KMS-11 (cell line): ENCODE results near the gene TXNRD1.

Source experiments
- H2AFZ ChIP-seq: fragments of 200-600 bp; sonication (generic); 2 replicates; pipeline ENCODE4 v1.6.1; 2016; ENCODE audit warnings: antibody characterized with exemption, mixed run types, low read depth
- H3K27ac ChIP-seq: fragments of 200-600 bp; sonication (generic); 2 replicates; pipeline ENCODE4 v1.6.1; 2016; ENCODE audit warnings: mild to moderate bottlenecking, mixed run types
- H3K27me3 ChIP-seq: fragments of 200-600 bp; sonication (generic); 2 replicates; pipeline ENCODE4 v1.6.1; 2017; ENCODE audit warnings: mild to moderate bottlenecking, low read depth, mixed run types, moderate library complexity; ENCODE audit not compliant: insufficient read depth
- H3K36me3 ChIP-seq: fragments of 200-600 bp; sonication (generic); 2 replicates; pipeline ENCODE4 v1.6.1; 2017; ENCODE audit warnings: mild to moderate bottlenecking, mixed run types; ENCODE audit not compliant: insufficient read depth
- H3K4me1 ChIP-seq: fragments of 200-600 bp; sonication (generic); 2 replicates; pipeline ENCODE4 v1.6.1; 2016; ENCODE audit warnings: mild to moderate bottlenecking, low read depth, mixed run types; ENCODE audit not compliant: poor library complexity, severe bottlenecking
- H3K4me2 ChIP-seq: fragments of 200-600 bp; sonication (generic); 2 replicates; pipeline ENCODE4 v1.7.0; 2016; ENCODE audit warnings: mild to moderate bottlenecking, mixed run types
- H3K4me3 ChIP-seq: fragments of 200-600 bp; sonication (generic); IDR thresholded peaks from 2 replicates; pipeline ENCODE4 v1.6.1; 2017; ENCODE audit warnings: low read depth, low read length, mixed read lengths; ENCODE audit not compliant: insufficient read depth
- H3K79me2 ChIP-seq: fragments of 200-600 bp; sonication (generic); 2 replicates; pipeline ENCODE4 v1.6.1; 2016; ENCODE audit warnings: low read depth, mixed run types; ENCODE audit not compliant: insufficient read depth
- H3K9ac ChIP-seq: fragments of 200-600 bp; sonication (generic); 2 replicates; pipeline ENCODE4 v1.6.1; 2016; ENCODE audit warnings: mild to moderate bottlenecking, mixed run types
- H4K20me1 ChIP-seq: fragments of 200-600 bp; sonication (generic); 2 replicates; pipeline ENCODE4 v1.6.1; 2016; ENCODE audit warnings: mild to moderate bottlenecking, mixed run types; ENCODE audit not compliant: insufficient read depth
- TF ChIP-seq, protein P1 (sequence below): fragments of 200-600 bp; sonication (generic); conservative IDR thresholded peaks from 2 replicates; pipeline ENCODE4 v1.6.1; 2017; ENCODE audit warnings: low read depth, mild to moderate bottlenecking, antibody characterized with exemption, low read length, moderate library complexity, mixed read lengths

The TXNRD1 gene

GRCh38 chr12:104223712-104224111, 8.1 kb downstream of the TXNRD1 start:
- H3K36me3 ChIP-seq: no peaks in the 10 kb centered on the region
- peaks cover 8% of the 10 kb centered on the region for H3K4me1 ChIP-seq
- no peak overlapping the region for H3K4me2 ChIP-seq
- no peak overlapping the region for H3K27ac ChIP-seq
- no peak overlapping the region for H3K4me3 ChIP-seq
- H2AFZ ChIP-seq: no peak overlapping the region
- no peaks in the 10 kb centered on the region for H3K27me3 ChIP-seq
- TF ChIP-seq, protein P1, sequence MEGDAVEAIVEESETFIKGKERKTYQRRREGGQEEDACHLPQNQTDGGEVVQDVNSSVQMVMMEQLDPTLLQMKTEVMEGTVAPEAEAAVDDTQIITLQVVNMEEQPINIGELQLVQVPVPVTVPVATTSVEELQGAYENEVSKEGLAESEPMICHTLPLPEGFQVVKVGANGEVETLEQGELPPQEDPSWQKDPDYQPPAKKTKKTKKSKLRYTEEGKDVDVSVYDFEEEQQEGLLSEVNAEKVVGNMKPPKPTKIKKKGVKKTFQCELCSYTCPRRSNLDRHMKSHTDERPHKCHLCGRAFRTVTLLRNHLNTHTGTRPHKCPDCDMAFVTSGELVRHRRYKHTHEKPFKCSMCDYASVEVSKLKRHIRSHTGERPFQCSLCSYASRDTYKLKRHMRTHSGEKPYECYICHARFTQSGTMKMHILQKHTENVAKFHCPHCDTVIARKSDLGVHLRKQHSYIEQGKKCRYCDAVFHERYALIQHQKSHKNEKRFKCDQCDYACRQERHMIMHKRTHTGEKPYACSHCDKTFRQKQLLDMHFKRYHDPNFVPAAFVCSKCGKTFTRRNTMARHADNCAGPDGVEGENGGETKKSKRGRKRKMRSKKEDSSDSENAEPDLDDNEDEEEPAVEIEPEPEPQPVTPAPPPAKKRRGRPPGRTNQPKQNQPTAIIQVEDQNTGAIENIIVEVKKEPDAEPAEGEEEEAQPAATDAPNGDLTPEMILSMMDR: no peak
- no peaks in the 10 kb centered on the region for H3K79me2 ChIP-seq
- no peak overlapping the region for H3K9ac ChIP-seq
- no peaks in the 10 kb centered on the region for H4K20me1 ChIP-seq

DNA sequence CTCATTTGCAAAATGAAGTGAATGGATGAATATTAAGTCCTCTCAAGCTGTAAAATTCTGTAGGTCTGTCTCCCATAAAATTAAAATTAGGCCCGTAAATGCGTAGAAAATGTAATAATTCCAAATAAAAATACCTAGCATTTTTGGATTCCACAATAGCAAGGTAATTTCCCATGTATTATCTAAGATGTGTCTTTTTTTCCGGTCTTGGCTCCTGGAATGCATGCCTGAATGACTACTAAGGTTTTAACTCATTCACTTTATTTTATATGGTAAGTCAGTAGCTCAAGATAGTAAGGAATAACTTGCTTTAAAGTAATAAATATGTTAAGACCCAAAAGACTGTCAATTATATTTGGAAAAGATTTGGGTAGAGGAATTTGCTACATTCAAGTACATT, 11.1 kb downstream of the TXNRD1 start:
- Histone ChIP-seq H3K27me3 (no peaks in the 10 kb centered on the region), H3K27ac (no peak overlapping the region), H3K79me2 (no peaks in the 10 kb centered on the region), H3K4me2 (no peak overlapping the region), H3K36me3 (no peaks in the 10 kb centered on the region), H3K4me1 (peaks cover 3% of the 10 kb centered on the region), H3K4me3 (no peak overlapping the region), H3K9ac (no peak overlapping the region), H2AFZ (no peak overlapping the region), H4K20me1 (no peaks in the 10 kb centered on the region)
- TF ChIP-seq, protein P1: no peak

- Histone ChIP-seq H3K9ac (no peak overlapping the region), H3K27ac (no peak overlapping the region), H3K4me3 (no peak overlapping the region), H3K36me3 (no peaks in the 10 kb centered on the region), H3K4me1 (no peaks in the 10 kb centered on the region), H2AFZ (no peak overlapping the region), H3K4me2 (no peak overlapping the region), H3K27me3 (no peaks in the 10 kb centered on the region), H4K20me1 (no peaks in the 10 kb centered on the region), H3K79me2 (no peaks in the 10 kb centered on the region)
- TF ChIP-seq, protein P1: no peak
Measured at GRCh38 chr12:104230304-104231095, 14.9 kb downstream of the TXNRD1 start.

DNA sequence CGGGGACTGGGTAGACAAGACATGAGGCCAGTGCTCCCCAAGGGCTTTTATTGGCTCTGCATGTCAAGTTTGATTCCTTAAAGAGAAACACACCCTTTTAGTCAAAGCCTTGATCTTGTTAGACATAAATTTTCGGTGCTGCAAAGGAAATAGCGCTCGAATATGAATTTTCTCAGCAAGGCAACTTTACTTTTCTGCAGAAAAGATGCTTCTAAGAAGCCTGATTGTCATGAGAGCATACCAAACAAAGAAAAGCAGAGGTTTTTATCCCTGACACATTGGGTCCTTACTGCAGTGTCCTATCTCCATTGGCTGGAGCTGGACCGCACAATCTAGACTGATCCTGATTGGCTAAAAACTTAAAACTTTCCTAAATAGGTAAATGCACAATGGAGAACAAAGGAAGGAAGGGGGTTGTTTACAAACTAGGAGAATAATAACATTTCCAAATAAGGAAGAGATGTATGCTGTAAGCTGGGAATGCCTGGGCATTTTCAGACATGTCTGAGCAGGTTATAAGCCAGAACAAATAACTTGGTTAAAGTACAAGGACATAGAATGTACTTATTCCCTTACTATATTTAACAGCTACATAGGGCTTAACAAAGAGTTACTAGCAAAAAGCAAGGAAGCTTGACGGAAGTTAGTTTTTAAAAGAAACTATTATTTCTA, 17.2 kb downstream of the TXNRD1 start:
- Histone ChIP-seq H3K9ac (no peak overlapping the region), H3K79me2 (no peaks in the 10 kb centered on the region), H4K20me1 (no peaks in the 10 kb centered on the region), H3K36me3 (no peaks in the 10 kb centered on the region), H3K4me3 (no peak overlapping the region), H3K27me3 (no peaks in the 10 kb centered on the region), H3K4me1 (no peaks in the 10 kb centered on the region), H2AFZ (no peak overlapping the region), H3K27ac (no peak overlapping the region), H3K4me2 (no peak overlapping the region)
- TF ChIP-seq, protein P1: no peak
